CD4-positive, alpha-beta T cell treated with Interferon alpha-2 for 1 hour (primary cell): ENCODE measurements around the gene ZNF546.

ENCODE experiments used
- DNase-seq, 2 donors: peaks; one replicate each; pipeline ENCODE4 v3.0.0-alpha.2; 2020 to 2022

ZNF546 gene

DNA sequence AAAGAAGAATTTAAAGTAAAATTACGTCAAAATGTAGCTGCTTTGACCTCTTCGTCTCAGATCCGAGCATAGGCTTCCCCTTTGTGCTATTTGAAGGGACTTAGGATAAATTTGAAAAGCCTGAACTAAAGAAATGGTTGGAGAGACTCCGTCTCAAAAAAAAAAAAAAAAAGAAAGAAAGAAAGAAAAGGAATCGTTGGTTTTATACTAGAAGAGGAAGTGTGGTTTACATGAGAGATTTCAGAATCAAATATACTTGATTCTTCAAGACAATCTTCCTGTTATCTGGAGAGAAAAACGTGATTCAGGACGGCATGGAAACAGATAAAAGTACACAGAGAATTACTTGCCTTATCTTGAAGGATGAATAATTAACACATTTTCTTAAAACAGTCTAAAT lies 59.6 kb downstream of the ZNF546 start:
- DNase-seq, result no peak

DNA sequence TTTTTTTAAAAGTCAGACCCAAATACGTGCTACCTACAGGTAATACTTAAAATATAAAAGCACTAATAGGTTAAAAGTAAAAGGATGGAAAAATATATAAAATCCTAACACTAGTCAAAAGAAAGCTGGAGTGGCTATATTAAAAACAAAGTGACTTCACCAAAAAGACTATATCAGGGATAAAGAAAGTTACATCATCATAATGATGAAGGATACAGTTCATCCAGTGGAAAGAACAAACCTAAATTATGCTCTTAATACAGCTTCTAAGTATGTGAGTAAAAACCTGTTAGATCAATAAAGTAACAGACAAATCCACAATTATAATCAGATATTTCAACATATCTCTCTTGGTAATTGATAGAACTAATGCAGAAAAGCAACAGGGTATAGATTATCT lies 60.3 kb downstream of the ZNF546 start:
- DNase-seq, result no peak

DNA sequence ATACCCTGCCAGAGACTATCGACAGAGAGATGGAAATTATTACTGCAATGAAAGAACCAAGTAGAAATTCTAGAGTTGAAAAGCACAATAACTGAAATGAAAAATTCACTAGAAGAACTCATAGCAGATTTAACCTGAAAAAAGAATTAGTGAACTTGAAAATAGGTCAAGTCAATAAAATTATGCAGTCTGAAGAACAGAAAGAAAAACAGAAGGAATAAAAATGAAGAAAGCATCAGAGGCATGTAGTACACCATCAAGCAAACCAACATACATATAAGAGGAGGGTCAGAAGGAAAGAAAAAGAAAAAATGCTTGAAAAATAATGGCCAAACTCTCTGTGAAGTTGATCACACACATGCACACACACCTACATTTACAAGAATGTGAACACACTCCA lies 62.8 kb downstream of the ZNF546 start:
- DNase-seq, result no peak

DNA sequence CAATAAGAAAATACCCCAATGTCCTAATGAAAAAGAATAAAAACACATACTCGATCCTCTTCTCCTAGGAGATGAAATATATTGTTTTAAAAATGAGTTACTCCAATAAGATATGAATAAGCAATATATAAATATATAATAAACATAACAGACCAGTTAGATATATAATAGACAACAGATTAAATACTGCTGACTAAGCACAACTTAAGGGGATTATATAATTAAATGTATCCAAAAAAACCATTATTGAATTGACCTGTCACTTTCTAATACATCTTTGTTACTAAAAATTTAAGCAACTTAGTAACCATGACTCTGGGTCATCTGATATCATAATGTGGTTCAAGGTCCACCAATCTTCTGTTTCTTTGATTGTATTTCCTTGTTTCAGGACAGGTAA lies 73.2 kb downstream of the ZNF546 start:
- DNase-seq, result no peak
